ENCODE results near the gene SIN3B. TPM values are rescaled to one million over a fixed set of nuclear protein-coding genes. Genes with fewer than 3 reads are reported as not detected.

Gene SIN3B
- total RNA-seq, 4 donors from 2014 or later = 38.1 to 294 (median 66.5) TPM

- Histone ChIP-seq H3K4me1 (peaks cover 0 to 15% (median 2%) of the 10 kb centered on the region in 4 donors), H3K27ac (peak overlapping the region in 3 of 4 donors; percentile 45 to 71 (median 63)), H3K27me3 (no peaks in the 10 kb centered on the region), H3K9me3 (no peaks in the 10 kb centered on the region), H3K4me3 (no peak overlapping the region), H3K36me3 (no peaks in the 10 kb centered on the region)
- intact Hi-C loops (cut with DNase I; ENCODE audit: low total_unique reads) = no loop called here
- no peak for DNase-seq
- in situ Hi-C loops (cut with MboI; ENCODE audit: low pct_ligation_motif_present in 1 of 4, low pct_unique_long_range_greater_than_20kb in 1 of 4, low sequenced_read_pairs in 3 of 4) = no loop called here
- WGBS, 2 donors (ENCODE audit: low coverage in 1 of 2) = 84 to 100% methylated on average over 5 to 13 of the region's 24 CpGs
- no peak for TF ChIP-seq EP300 (IDR thresholded peaks at IDR 0.05; ENCODE audit: low read depth)
- TF ChIP-seq CTCF (IDR thresholded peaks at IDR 0.05) = no peak
- TF ChIP-seq POLR2A (IDR thresholded peaks at IDR 0.05) = no peak
- no peak for TF ChIP-seq POLR2AphosphoS5 (IDR thresholded peaks at IDR 0.05)
Measured at GRCh38 chr19:16890461-16891184, 61.4 kb downstream of the SIN3B start.

DNA sequence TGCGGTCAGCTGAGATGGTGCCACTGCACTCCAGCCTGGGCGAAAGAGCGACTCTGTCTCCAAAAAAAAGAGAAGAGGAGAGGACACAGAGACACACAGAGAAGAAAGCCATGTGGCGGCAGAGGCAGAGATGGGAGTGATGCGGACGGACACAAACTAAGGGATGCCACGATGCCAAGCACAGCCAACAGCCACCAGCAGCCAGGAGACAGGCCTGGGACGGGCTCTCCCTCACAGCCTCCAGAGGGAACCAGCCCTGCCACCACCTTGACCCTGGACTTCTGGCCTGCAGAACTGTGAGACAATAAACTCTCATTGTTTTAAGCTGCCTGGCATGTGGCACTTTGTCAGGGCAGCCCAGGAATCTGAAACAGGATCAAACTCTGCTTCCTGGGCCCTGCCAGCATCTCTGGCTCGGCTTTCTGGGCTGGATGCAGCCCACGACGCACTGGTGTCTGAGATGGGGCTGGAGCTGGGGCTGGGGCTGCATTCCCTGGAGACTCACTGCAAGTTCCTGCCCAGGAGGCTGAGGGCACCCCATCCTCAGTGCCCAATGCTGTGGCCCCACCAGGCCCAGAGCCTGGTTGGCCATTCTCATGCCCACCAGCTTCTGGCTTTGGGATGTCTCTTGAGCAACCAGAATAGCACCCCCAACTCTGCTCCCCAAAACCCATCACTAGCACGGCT, 62.6 kb downstream of the SIN3B start:
- intact Hi-C loops (cut with DNase I; ENCODE audit: low total_unique reads) = no loop called here
- no peak for DNase-seq
- Histone ChIP-seq H3K27ac (no peak overlapping the region), H3K9me3 (no peaks in the 10 kb centered on the region), H3K36me3 (no peaks in the 10 kb centered on the region), H3K4me3 (no peak overlapping the region), H3K27me3 (no peaks in the 10 kb centered on the region), H3K4me1 (peaks cover 0 to 25% (median 11%) of the 10 kb centered on the region in 4 donors)
- TF ChIP-seq POLR2AphosphoS5 (IDR thresholded peaks at IDR 0.05) (no peak), EP300 (IDR thresholded peaks at IDR 0.05; ENCODE audit: low read depth) (no peak), CTCF (IDR thresholded peaks at IDR 0.05) (no peak), POLR2A (IDR thresholded peaks at IDR 0.05) (no peak)
- in situ Hi-C loops (cut with MboI; ENCODE audit: low pct_ligation_motif_present in 1 of 4, low pct_unique_long_range_greater_than_20kb in 1 of 4, low sequenced_read_pairs in 3 of 4) = no loop called here
- WGBS, 2 donors (ENCODE audit: low coverage in 1 of 2) = 86 to 87% methylated on average over 3 to 12 of the region's 12 CpGs

DNA sequence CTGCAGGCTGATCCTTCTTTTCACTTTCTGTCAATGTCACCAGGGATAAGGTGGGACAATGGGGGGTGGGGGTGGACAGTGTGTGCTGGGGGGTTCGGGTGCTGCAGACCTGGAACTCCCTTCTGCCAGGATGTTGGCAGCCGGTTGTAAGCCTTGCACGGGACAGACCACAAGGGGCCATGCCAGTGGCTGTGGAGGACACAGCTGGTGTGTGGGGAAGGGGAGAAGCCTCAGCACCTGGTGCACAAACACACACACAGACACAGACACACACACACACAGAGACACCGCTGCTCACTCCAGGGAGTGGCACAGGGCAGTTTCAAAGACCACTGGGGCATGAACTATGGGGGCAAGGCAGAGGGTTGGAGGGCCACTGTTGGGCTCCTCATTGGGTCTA, 63.2 kb downstream of the SIN3B start:
- no peaks in the 10 kb centered on the region for H3K36me3 ChIP-seq
- H3K4me3 ChIP-seq = no peak overlapping the region
- TF ChIP-seq CTCF (IDR thresholded peaks at IDR 0.05) (no peak), POLR2A (IDR thresholded peaks at IDR 0.05) (no peak), EP300 (IDR thresholded peaks at IDR 0.05; ENCODE audit: low read depth) (no peak), POLR2AphosphoS5 (IDR thresholded peaks at IDR 0.05) (no peak)
- no peaks in the 10 kb centered on the region for H3K9me3 ChIP-seq
- peaks cover 0 to 25% (median 12%) of the 10 kb centered on the region in 4 donors for H3K4me1 ChIP-seq
- WGBS, 2 donors (ENCODE audit: low coverage in 1 of 2) = 54% methylated on average over 4 of the region's 4 CpGs; no CpG with 5 or more reads in 1 of the 2 donors
- intact Hi-C loops (cut with DNase I; ENCODE audit: low total_unique reads) = no loop called here
- no peaks in the 10 kb centered on the region for H3K27me3 ChIP-seq
- in situ Hi-C loops (cut with MboI; ENCODE audit: low pct_ligation_motif_present in 1 of 4, low pct_unique_long_range_greater_than_20kb in 1 of 4, low sequenced_read_pairs in 3 of 4) = no loop called here
- peak overlapping the region in 1 of 4 donors; percentile 53 for H3K27ac ChIP-seq
- no peak for DNase-seq

DNA sequence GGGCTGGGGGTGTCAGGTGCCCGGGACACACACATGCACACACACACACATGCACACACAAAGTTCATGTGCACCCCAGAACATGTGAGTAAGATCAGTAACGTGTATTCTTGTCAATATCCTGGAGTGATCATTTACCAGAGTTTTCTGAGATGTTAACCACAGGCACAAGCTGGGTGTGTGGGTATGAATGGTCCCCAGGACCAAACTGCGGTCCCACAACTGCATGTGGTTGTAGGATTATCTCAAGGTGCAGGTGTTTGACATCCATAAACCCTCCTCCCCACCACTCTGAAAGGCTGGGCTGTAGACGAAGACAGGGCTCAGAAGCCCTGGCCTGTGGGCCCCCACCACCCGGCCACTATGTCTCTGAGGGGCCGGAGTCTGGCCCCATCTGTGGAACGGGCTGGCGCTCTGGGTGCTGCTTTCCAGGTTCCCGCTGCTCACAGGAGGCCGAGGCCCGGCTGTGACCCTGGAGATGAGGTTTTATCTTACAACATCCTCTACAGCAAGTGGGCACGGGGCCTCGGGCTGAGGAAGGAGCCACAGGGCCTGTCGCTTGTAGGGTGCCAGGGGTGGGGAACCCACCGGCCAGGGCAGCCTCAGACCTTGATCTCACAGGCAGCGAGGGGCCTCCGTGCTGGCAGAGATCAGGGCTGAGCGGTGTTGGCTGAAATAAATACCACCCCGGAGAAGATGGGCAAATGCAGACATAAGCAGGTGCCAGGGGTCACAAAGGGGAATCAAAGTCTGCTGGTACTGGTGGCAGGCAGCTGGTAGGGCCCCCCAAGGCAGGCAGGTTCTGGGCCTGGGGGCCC, 63.9 kb downstream of the SIN3B start:
- no peak for DNase-seq
- peaks cover 0 to 29% (median 13%) of the 10 kb centered on the region in 4 donors for H3K4me1 ChIP-seq
- in situ Hi-C loops (cut with MboI; ENCODE audit: low pct_ligation_motif_present in 1 of 4, low pct_unique_long_range_greater_than_20kb in 1 of 4, low sequenced_read_pairs in 3 of 4) (no loop called here), intact Hi-C loops (cut with DNase I; ENCODE audit: low total_unique reads) (no loop called here)
- no peak overlapping the region for H3K4me3 ChIP-seq
- no peaks in the 10 kb centered on the region for H3K27me3 ChIP-seq
- no peaks in the 10 kb centered on the region for H3K36me3 ChIP-seq
- no peaks in the 10 kb centered on the region for H3K9me3 ChIP-seq
- TF ChIP-seq POLR2AphosphoS5 (IDR thresholded peaks at IDR 0.05) = no peak
- TF ChIP-seq EP300 (IDR thresholded peaks at IDR 0.05; ENCODE audit: low read depth) = no peak
- TF ChIP-seq CTCF (IDR thresholded peaks at IDR 0.05) = no peak
- TF ChIP-seq POLR2A (IDR thresholded peaks at IDR 0.05) = no peak
- WGBS, 2 donors (ENCODE audit: low coverage in 1 of 2) = 82% methylated on average over 18 of the region's 19 CpGs; no CpG with 5 or more reads in 1 of the 2 donors
- peak overlapping the region; percentile 18 to 53 (median 44) for H3K27ac ChIP-seq

Data from transverse colon (tissue), 4 donors.